ENCODE results near the gene ARRDC1.

ARRDC1 gene

GRCh38 chr9:137606005-137606621, 627 bp downstream of the ARRDC1 start:
- Histone ChIP-seq H3K27ac (peak overlapping the region; percentile 75 to 92), H3K4me3 (peak overlapping the region; percentile 82)
- DNase-seq (ENCODE audit: low spot score), result no peak
- TF ChIP-seq CTCF (IDR thresholded peaks at IDR 0.05), result no peak

- TF ChIP-seq CTCF (IDR thresholded peaks at IDR 0.05), result no peak
- DNase-seq (ENCODE audit: low spot score), result no peak
- H3K4me3 ChIP-seq, result peak overlapping the region; percentile 82
- peak overlapping the region in 1 of 2 donors; percentile 92 for H3K27ac ChIP-seq
Measured at GRCh38 chr9:137606734-137607138, 1.2 kb downstream of the ARRDC1 start.

- no peak for TF ChIP-seq CTCF (IDR thresholded peaks at IDR 0.05)
- no peak for DNase-seq (ENCODE audit: low spot score)
- Histone ChIP-seq H3K4me3 (peak overlapping the region; percentile 82), H3K27ac (no peak overlapping the region)
Measured at GRCh38 chr9:137607141-137607857, 1.8 kb downstream of the ARRDC1 start.

- DNase-seq (ENCODE audit: low spot score), result no peak
- H3K27ac ChIP-seq, result no peak overlapping the region
- no peak overlapping the region for H3K4me3 ChIP-seq
- TF ChIP-seq CTCF (IDR thresholded peaks at IDR 0.05), result no peak
Measured at GRCh38 chr9:137610944-137611343, 5.5 kb downstream of the ARRDC1 start.

GRCh38 chr9:137611623-137612609, 6.4 kb downstream of the ARRDC1 start:
- H3K27ac ChIP-seq, result peak overlapping the region in 1 of 2 donors; percentile 36
- H3K4me3 ChIP-seq, result no peak overlapping the region
- no peak for DNase-seq (ENCODE audit: low spot score)
- TF ChIP-seq CTCF (IDR thresholded peaks at IDR 0.05), result no peak

GRCh38 chr9:137612741-137613142, 7.3 kb downstream of the ARRDC1 start:
- no peak overlapping the region for H3K4me3 ChIP-seq
- no peak overlapping the region for H3K27ac ChIP-seq
- no peak for DNase-seq (ENCODE audit: low spot score)
- no peak for TF ChIP-seq CTCF (IDR thresholded peaks at IDR 0.05)

Measured in coronary artery (tissue), 2 donors.